Right lung (tissue), 5 donors: ENCODE measurements around the gene NPC2. TPM values are rescaled to one million over a fixed set of nuclear protein-coding genes. Genes with fewer than 3 reads are reported as not detected.

Source experiments
- DNase-seq, 2 donors: peaks; one replicate each; pipeline ENCODE4 v3.0.0-alpha.2; 2013
- polyA plus RNA-seq, 5 donors: library from polyadenylated mRNA; unstranded; fragments of 120-200 nt; gene quantifications; one replicate each; pipeline versions ENCODE4 v1.2.1 to v1.2.3, GENCODE V29; 2013; ENCODE audit warnings: inconsistent platforms in 1 of 5, low replicate concordance in 1 of 5; ENCODE audit not compliant: insufficient read length in 5 of 5, insufficient read depth in 1 of 5

NPC2 gene
- polyA plus RNA-seq, 5 donors, result 800 to 1,202 (median 955) TPM

DNA sequence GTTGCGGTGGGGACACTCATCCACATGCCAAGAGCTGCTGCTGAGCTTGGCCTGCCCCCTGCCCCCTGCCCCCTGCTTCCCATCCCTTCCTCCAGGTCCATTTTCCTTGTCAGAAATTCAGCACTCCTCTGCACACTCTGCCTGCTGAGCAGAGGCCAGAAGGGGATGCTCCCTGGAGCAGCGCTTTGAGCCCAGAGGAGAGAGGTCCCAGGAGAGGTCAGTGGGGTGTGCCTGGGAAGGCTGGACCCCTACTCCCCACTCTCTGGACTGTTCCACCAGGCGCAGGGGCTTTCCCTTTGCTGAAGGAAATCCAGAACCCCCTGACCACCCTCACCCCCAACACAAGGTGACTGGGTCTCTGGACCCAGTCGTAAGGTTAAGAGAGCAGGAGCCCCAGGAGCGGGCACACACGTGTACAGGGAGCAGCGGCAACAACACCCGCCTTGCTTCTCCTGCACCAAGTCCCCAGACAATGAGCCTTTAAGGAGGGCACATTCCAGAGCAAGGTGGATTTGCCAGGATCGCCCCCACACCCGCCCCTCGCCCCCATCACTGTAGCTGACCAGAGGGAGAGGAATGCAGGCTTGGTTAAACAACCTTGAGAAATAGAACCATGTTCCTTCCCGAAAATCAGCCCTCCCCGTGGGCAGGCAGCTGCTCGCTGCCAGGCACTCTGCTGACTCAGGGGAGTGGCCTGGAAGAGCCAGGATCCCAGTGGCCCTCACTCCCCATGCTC, 31.1 kb upstream of the NPC2 start:
- no peak for DNase-seq

DNA sequence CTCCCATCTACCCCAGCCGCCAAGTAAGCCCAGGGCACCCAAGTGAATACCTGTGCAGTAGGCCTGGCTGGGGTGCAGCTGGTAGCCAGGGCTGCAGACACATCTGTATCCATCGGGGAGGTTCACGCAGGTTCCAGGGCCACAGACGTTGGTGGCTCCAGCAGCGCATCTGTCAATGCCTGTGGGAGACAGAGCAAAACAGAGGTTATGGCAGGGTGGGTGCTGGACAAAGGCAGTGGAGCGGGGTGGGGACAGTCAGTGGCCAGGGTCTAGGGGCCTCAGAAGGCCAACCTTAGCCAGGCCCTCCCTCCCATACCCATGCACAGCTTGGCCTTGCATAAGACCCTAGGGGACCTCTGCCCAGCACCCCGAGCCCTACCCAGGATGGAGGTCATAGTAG, 29.6 kb upstream of the NPC2 start:
- DNase-seq, result no peak

DNA sequence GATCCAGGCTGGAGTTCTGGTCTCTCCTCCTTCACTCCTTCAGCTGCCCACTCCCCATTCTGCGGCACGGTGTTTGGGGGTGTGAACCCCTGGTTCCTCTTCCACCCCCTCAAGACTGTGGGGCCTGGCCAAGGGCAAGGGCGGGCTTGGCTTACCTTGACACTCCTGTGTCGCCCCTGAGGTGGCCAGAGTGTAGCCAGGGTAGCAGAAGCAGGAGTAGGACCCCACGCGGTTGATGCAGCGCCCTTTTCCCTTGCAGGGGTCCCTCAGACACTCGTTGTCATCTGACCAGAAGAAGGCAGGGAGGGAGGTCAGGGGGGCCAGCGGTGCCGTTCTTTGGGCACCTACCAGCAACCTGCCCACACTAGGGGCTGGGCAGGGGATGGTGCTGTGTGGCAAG, 28.7 kb upstream of the NPC2 start:
- no peak for DNase-seq

DNA sequence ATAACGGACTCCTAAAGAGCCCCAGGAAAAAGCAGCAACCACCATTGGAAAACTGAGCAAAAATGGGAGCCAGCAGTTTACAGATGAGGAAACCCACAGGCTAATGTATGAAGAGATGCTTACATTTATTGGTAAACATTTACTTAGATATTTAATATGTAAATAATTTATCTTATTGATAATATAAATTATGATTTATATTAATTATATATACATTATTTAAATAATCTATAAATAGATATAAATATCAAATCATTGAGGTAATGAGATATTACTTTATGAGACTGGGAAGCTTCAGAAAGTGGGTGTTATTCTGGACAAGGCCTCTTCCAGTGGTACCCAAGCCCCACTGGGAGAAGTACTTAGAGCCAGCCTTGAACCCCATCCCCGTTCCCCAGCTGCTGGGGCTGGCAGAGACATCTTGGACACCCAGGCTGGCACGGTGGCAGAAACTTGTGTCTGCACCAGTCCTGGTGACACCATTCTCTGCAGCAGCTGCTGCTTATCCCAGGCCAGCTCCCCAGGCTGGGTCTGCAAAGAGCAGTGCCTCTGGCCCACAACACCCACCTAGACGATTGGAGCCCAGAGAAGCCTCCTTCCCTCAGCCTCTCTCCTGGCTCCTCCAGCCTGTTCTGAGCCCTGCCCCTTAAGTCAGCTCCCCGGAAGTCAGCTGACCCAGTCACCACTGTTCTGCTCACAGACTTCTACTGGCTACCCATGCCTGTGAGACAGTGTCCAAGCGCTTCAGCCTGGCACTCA, 26.4 kb upstream of the NPC2 start:
- no peak for DNase-seq

DNA sequence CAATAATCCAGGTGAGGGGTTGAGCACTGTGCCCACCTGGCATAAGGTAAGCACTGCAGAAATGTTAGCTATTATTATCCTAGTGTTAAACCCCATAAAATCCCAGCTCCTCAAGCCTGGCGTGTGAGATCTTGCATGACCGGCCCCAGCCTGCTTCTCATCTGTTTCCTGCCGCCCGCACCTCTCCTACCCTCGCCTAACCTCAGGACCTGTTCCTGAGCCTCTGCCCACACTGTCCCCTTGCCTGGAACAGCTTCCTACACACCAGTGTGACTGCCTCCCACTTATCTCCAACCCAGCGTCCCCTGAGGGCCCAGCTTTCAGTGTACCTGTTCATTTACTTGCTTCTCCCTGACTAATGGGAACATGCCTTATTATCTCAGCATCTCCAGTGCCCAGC, 25.1 kb upstream of the NPC2 start:
- no peak for DNase-seq

DNA sequence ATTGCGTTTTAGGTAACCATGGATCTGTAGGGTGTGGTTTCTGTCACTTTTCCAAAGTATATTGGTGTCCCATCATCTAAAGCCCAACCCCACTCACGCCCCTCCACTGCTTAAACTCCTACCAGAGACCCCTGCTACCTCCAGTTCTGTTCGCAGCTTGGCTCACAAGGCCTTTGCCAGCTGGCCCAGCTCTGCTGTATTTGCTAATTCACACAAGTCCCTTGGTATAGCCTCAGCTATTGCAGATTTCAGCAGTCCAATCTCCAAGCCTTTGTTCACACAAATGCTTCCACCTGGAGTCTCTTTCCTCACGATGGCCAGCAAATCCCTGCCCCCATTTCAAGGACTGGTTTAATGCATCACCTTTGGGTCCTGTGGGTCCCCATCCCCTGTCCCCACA, 24.6 kb upstream of the NPC2 start:
- no peak for DNase-seq

DNA sequence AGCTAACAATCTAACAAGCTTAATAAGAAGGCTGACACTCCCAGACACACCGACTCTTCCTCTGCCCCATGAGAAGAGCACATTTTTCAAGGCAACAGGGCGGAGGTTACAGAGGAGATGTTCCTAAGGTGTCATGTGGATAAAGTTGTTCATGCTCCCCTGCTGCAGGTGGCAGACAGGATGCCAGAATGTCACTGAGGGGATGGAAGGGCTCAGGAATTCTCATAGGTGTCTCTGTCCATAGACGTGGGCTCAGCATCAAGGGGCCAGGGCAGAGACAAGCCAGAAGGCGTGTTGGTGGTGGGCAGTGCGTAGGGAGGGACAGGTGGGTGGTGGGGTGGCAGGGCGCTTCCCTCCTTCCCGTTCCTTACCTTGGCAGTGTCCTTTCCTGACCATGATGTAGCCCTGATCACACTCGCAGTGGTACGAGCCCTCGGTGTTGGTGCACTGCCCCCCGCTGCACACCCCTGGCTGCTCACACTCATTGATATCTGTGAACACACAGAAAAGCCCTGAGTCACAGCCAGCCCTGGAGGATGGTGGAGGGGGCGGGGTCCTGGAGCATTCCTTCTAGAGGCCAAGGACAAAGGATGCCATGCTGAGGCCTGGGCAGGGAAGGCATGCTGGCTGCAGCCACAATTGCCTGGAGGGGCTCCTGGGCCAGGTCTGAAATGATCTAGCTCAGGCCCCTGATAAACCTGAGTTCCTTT, 23.5 kb upstream of the NPC2 start:
- DNase-seq, result no peak

DNA sequence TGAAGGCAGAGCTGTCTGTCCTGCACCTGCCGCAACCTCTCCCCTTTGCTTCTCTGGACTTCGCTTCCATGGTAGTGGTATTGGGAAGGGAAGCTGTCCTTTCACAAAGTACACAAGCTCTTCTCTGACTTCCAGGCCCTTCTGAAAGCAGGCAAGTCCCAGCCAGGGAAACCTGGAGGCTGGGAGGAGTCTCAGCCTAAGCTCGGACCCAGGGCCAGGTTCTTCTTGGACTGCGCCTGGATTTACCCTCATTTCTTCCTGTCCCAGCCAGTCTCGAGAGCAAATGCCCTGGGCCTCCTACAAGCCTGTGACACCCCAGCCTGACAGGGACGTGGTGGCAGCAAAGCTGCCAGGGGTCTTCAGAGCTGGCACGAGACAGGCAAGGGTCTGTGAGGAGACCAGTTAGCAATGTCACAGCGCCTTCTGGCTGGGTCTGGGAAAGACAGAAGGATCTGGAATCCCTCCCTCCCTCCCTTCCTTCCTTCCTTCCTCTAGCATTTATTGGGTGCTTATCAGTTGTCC, 22.8 kb upstream of the NPC2 start:
- DNase-seq, result no peak

DNA sequence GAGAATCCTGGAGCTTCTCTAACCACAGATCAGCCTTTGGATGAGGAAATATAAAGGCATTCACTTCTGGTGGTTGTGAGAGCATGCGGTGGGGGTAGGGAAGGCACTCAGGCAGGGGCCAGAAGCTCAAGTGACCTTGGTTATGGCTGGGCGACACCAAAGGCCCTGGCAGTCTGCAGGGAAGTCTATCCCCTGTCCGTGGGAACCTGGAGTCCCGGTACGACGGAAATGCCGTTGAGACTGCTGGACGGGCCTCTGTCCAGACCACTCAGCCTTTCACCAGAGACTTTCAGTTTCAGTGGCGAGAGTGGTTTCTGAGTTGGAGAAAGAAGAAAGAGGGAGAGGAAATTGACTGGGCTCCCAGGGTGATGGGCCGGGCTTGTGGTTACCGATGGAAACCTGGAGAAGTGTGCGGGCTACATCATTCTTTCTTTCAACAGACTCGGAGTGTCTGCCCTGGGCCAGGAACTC, 21.4 kb upstream of the NPC2 start:
- DNase-seq, result no peak

DNA sequence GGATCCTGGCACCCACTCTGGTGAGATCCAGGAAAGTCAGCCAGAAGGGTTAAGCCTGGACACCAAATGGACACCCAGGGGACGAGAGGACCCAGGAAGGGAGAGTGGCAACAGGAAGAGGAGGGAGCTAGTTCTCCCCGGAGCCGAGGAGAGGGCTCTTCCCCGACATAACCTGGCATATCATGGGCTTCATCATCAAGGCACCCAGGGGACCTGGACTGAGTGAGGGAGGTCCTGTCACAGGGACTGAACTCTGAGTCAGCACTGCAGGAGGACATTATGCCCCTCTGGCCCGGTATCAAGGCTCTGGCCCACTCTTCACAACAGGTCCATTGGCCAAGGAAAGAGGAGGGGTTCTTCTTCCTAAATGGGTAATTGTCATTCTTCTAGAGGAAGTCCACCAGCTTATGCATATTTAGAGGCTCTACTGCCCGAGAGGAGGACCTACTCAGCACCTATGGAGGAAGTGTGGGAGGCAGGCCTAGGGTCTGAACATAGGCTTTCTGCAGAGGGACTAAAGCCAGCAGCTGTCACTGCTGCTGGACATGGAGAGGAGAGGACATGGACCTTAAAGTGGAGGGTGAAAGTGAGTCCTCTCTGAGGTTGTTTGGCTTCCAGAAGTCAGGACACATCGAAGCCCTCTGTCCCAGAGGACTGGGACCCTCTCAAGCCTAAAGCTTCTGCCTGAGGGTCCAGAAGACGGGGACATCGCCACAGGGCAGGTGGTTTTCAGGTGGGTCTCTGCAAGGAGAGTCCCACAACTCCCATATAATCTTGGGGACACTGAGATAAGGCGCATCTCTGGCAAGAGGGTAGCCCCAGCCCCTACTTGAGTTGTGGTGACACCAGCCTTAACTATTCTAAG, 19.1 kb upstream of the NPC2 start:
- no peak for DNase-seq

DNA sequence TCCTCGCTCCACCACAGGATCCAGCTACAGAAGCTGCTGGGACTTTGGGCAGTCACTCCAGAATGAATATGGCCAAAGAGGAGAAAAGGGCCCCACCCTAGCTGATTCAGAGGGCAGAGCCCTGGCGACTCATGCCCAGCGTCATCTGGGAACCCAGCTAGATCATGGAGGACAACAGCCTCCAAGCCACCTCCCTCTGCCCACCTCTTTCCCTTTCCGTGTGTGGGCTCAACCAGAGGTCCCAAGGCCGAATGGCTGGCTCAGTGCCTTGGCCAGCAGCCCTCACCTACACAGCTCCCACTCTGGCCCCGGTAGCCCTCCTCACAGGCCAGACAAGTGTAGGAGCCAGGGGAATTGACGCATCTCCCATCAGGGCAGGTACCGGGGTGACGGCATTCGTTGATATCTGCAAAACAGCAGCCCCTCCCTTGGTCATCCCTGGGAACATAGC, 17.9 kb upstream of the NPC2 start:
- DNase-seq, result no peak

DNA sequence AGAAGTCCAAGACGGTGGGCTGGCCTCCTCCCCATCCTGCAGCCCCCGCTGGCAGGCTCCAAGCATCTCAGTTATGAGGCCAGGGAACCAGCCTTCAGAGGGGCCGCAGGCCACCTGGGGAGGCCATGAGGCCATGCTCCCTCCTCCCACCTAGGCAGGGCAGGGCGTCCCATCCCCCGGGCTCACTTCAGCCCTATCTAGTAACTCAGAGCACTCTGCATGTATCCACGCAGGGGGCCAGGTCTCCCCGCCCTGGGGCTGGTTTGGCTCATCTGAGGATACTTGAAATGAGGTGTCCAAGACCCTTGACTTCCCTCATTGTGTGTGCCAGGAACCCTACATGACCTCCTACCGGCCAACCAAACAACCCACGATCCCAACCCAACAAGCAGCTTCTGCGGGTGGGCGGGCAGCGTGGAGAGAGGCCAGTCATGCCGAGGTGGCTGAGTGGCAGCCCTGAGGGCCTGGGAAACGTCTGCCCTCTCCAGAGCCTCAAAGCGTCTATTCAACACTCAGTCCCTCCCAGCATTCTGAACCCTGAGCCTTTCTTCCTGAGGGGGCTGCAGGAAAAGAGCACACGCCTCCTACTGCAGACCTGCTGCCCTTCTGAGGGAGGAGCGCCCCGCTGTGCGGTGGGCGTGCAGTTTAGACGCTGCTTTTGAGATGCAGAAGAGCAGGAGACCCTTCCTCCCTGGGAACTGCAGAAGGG, 17.3 kb upstream of the NPC2 start:
- DNase-seq, result no peak

DNA sequence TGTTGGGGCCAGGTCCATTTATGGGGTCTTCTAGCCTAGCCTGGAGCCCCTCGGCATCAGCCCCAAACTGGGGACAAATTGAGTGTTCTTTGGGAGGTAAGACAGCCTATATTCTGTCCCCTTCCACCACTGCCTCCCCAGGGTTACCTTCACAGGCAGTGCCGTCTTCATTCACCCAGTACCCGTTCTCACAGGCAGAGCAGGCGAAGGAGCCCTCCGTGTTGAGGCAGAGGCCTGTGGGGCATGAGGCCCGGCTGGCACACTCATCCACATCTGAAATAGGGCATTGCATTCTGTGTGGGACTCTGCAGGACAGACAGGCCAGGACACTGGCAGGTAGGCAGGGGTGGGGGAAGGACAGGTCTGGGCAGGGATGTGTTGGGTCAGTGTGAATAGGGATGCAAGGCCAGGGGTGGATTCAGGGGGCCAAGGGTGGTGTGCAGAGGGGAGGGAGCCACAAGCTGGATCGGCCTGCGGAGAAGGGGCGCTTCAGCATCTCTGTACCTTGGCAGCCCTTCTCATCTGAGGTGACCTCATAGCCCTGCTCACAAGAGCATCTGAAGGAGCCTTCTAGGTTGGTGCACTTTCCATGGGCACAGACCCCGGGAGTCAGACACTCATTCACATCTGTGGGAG, 16.6 kb upstream of the NPC2 start:
- no peak for DNase-seq

DNA sequence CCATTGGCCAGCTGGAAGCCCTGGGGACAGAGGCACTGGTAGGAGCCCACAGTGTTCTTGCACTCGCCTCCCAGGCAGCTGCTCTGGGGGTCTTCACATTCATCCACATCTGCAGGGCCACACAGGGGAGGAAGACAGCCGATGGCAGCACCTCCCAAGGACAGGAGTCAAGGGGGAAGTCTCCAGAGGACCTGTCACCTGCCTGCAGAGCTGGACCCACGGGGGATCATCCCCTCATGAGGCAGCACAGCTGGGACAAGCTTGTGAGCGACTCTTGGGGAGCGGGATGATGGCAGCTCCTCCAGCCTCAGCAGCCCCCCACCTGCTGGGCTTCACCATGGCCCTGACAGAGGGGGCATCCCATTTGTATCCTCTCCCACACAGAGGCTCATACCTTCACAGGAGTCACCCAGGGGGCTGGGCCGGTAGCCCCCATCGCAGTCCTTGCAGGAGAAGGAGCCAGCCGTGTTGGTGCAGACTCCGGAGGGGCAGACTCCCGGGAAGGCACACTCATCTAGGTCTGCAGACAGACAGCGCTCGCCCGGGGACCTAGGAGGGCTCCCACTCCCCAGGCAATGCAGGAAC, 15.8 kb upstream of the NPC2 start:
- no peak for DNase-seq

DNA sequence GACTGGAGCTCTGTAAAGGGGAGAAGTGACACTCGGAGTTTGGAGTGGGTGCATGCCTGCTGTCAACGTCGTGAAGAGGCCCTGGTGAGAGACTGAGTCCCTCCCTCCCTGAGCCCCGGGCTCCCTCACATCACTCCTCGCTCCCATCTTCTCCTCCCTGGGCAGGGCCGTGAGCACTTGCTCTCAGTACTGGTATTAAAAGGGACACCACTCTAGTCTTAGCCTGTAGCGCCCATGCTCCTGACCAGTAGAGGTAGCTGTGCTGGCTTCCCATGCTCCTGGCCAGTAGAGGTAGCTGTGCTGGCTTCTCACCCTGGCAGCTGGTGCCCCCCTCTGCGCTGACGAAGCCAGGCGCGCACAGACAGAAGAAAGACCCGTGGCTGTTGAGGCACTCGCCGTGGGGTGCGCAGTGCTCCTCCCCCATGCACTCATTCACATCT, 15.2 kb upstream of the NPC2 start:
- DNase-seq, result no peak

DNA sequence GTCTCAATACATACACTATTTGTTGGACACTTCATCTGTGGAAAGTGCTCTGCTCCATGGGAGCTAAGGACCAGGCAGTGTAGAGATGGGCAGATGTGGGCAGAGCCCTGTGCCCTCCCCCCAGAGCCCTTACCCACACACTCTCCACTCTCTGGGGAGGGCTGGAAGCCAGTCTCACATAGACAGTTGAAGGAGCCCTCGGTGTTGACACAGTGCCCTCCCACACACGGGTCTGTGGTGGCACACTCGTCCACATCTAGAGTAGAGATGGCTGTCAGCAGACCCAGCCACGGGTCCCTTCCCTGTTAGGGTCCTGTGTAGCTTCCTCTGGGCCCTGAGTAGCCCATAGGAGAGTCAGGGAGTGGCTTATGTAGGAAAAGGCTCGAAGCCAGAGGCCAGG, 14.7 kb upstream of the NPC2 start:
- DNase-seq, result no peak

DNA sequence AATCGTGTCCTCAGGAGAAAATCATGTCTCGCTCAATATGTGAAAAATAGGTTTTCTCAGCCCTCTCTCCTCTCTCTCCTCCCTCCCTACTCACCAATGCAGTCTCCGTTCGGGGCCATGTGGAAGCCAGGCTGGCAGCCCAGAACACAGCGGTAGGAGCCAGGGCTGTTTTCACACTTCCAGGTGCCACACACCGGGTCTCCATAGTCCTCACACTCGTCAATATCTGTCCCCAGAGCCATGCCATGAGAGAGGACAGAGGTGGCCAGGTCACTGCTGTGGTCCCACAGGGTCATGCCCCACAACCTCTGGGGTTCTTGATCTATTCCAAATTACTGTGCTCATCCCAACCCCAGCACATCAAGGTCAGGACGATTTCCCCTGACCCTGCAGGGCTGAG, 14.0 kb upstream of the NPC2 start:
- no peak for DNase-seq

DNA sequence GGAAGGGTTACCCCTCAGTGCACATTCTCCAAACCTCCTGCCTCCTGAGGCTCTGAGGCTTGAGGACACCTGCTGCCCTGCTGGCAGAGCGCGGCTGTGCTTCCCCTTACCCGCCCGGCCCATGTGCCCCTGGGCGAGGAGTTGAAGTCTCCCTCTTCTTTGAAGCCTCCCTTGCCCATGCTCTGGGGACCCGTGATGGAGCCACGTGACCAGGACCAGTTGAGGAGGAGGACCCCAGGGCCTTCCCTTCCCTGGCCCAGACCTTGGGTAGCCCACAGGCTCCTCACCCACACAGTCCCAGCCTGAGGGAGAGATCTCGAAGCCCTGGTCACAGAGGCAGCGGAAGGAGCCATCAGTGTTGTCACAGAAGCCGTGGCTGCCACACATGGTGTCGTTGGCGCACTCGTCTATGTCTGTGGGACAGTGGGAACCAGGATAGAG, 13.3 kb upstream of the NPC2 start:
- DNase-seq, result no peak

DNA sequence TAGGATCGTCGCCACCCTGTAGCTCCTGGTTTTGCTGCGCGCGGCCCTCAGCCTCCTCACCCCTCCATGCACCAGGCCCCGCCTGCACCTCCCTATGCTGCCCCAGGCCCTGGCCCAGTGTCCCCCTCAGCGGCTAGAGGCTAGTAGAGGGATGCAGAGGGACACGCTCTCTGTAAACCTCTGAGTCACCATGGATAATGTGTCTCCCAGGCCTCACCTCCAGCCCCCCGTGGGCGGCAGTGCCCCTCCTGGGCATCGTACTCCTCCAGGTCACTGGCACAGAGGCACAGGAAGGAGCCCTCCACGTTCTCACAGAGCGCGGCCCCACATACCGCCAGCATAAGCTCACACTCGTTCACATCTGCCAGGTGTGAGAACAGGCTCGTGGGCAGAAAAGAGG, 12.7 kb upstream of the NPC2 start:
- DNase-seq, result no peak
